DMS53 treated with DMSO at 0.1 percent for 48 hours (cell line): Measurements from ENCODE around the gene MIPOL1.
"Not testable (repeated sequence)": the region's sequence is repeated elsewhere in the genome, so short reads cannot be mapped to it uniquely, and the experiment has no call there.

Experiments used
- DNase-seq: peaks from one replicate; lab custom pipeline; 2025; ENCODE audit not compliant: unreplicated experiment; lab: John Stamatoyannopoulos, UW

The MIPOL1 gene

GRCh38 chr14:37397157-37397940 lies 199.6 kb downstream of the MIPOL1 start:
- DNase-seq, result not testable (repeated sequence)

GRCh38 chr14:37397941-37398215 lies 200.1 kb downstream of the MIPOL1 start:
- DNase-seq, result no peak

GRCh38 chr14:37399517-37399916 lies 201.8 kb downstream of the MIPOL1 start:
- DNase-seq, result peak; percentile 2

GRCh38 chr14:37401093-37401492 lies 203.4 kb downstream of the MIPOL1 start:
- DNase-seq, result no peak

GRCh38 chr14:37403626-37404025 lies 205.9 kb downstream of the MIPOL1 start:
- no peak for DNase-seq

GRCh38 chr14:37406095-37406494 lies 208.4 kb downstream of the MIPOL1 start:
- no peak for DNase-seq

- peak; percentile 15 for DNase-seq
These were observed 213.5 kb downstream of the MIPOL1 start for GRCh38 chr14:37411079-37411735.

- no peak for DNase-seq
These were observed 215.3 kb downstream of the MIPOL1 start for GRCh38 chr14:37413050-37413449.

GRCh38 chr14:37413504-37414003 lies 215.8 kb downstream of the MIPOL1 start:
- DNase-seq, result no peak

GRCh38 chr14:37416264-37416663 lies 218.5 kb downstream of the MIPOL1 start:
- no peak for DNase-seq

GRCh38 chr14:37417151-37417550 lies 219.4 kb downstream of the MIPOL1 start:
- DNase-seq, result no peak

- DNase-seq, result no peak
These were observed 220.1 kb downstream of the MIPOL1 start for GRCh38 chr14:37417833-37418232.

GRCh38 chr14:37420622-37421021 lies 222.9 kb downstream of the MIPOL1 start:
- no peak for DNase-seq

GRCh38 chr14:37422319-37422718 lies 224.6 kb downstream of the MIPOL1 start:
- no peak for DNase-seq

GRCh38 chr14:37422748-37423147 lies 225.0 kb downstream of the MIPOL1 start:
- DNase-seq, result no peak

- DNase-seq, result no peak
These were observed 231.2 kb downstream of the MIPOL1 start for GRCh38 chr14:37428954-37429353.

- no peak for DNase-seq
These were observed 231.9 kb downstream of the MIPOL1 start for GRCh38 chr14:37429618-37430017.

GRCh38 chr14:37434867-37435266 lies 237.1 kb downstream of the MIPOL1 start:
- DNase-seq, result no peak

GRCh38 chr14:37436519-37436918 lies 238.8 kb downstream of the MIPOL1 start:
- peak; percentile 3 for DNase-seq

- no peak for DNase-seq
These were observed 239.8 kb downstream of the MIPOL1 start for GRCh38 chr14:37437490-37437889.

GRCh38 chr14:37438444-37438843 lies 240.7 kb downstream of the MIPOL1 start:
- no peak for DNase-seq

GRCh38 chr14:37443461-37443860 lies 245.7 kb downstream of the MIPOL1 start:
- DNase-seq, result no peak
